Large intestine (tissue), 3 donors: ENCODE data around the gene NFKB1. TPM values are rescaled to one million over a fixed set of nuclear protein-coding genes. Genes with fewer than 3 reads are reported as not detected.

Source experiments
- DNase-seq, 2 donors: peaks; one replicate each; pipeline versions ENCODE4 v3.0.0 to v3.0.0-alpha.2; 2013
- H3K27ac ChIP-seq: one replicate; pipeline ENCODE4 v1.5.1; 2013; ENCODE audit warnings: low read length
- H3K27me3 ChIP-seq: 2 replicates; pipeline ENCODE4 v1.6.1; 2013; ENCODE audit warnings: low read length; ENCODE audit not compliant: control insufficient read depth, insufficient read depth
- H3K36me3 ChIP-seq: 2 replicates; pipeline ENCODE4 v1.6.1; 2013; ENCODE audit warnings: low read length; ENCODE audit not compliant: control insufficient read depth, insufficient read depth
- H3K4me1 ChIP-seq: one replicate; pipeline ENCODE4 v1.6.1; 2013; ENCODE audit warnings: low read length; ENCODE audit not compliant: control insufficient read depth, insufficient read depth
- H3K4me3 ChIP-seq: one replicate; pipeline ENCODE4 v1.5.1; 2013; ENCODE audit warnings: low read length
- H3K9me3 ChIP-seq: one replicate; pipeline ENCODE4 v1.6.1; 2013; ENCODE audit warnings: mild to moderate bottlenecking, low read depth, low read length, moderate library complexity; ENCODE audit not compliant: control insufficient read depth
- WGBS: methylation state at CpG from one replicate; pipeline ENCODE4 v1.1.5; 2013; ENCODE audit warnings: low lambda C conversion rate; ENCODE audit not compliant: insufficient coverage; 5-methylcytosine and 5-hydroxymethylcytosine counted together
- polyA plus RNA-seq: library from polyadenylated mRNA; unstranded; fragments of 120-200 nt; gene quantifications from one replicate; pipeline ENCODE4 v1.2.1, GENCODE V29; 2013

NFKB1 gene
- polyA plus RNA-seq, 1 donor: 26.3 TPM

DNA sequence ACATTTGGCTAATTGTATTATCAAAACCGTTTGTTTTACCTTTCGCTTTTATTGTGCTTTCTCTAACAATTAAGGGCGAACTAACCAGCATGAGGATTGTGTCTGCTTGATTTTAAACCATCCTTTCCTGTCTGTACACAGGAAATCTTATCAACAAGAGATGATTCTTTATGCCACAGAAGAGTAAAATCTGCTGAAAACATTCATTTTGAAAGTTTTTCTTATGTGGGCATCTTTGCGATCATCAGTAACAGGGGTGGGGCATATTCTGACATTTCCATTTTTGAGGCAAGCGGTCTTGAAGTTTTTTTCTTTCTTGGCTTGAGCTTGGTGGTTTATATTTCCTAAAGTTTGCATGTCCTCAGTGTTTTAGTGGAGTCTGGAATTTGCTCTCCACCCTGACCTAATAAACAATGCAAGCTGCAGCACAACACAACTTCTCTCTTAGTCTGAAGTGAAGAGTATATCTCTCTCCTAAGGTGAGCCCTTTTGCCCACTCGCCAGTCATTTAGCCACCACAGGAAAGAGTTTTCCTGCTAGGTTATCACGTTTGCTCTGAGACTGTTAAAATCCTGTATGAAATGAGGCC is 26.6 kb downstream of the NFKB1 start:
- Histone ChIP-seq H3K4me3 (no peak overlapping the region), H3K9me3 (no peaks in the 10 kb centered on the region), H3K4me1 (no peaks in the 10 kb centered on the region), H3K36me3 (peaks cover 6% of the 10 kb centered on the region), H3K27ac (no peak overlapping the region), H3K27me3 (no peaks in the 10 kb centered on the region)
- whole genome bisulfite sequencing: 86% methylated on average over 3 of the region's 7 CpGs
- DNase-seq: no peak

DNA sequence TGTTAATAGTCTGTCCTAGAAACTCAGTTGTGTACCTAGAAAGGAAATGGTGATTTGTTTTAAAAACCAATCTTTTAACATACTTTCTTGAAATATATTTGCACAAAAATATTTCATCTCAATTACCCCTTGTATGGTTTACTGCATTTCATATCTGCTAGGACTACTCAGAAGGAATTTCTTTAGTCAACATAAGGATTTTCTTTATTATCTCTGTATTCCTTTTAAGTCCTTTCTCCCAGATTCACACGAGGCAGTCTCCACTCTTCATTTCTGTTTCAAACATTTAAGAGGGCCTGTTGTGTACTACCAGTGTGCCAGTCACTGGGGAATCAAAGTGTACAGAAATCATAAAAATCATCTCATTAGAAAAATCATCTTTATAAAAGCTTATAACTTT is 28.8 kb downstream of the NFKB1 start:
- WGBS: 20% methylated on average over 1 of the region's 1 CpG
- no peak for DNase-seq
- Histone ChIP-seq H3K9me3 (no peaks in the 10 kb centered on the region), H3K4me1 (no peaks in the 10 kb centered on the region), H3K27ac (no peak overlapping the region), H3K27me3 (no peaks in the 10 kb centered on the region), H3K36me3 (peaks cover 6% of the 10 kb centered on the region), H3K4me3 (no peak overlapping the region)

DNA sequence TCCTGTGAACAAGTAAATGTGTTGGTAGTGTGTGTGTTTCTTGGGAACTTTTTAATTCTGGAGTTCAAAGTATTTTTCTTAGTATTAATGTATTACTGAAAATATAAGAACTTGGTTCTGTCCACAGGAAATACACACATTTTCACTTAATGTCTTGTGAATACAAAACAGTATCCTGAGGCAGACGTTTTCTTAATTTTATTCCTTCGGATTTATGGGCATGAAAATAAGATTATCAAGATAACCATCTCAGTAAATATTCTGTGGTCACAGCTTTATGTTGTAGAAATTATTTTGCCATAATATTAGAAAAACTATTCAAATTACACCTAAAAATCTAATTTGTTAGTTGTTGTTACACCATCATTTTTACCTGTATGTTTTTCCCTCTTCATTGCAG is 29.8 kb downstream of the NFKB1 start:
- H3K9me3 ChIP-seq: no peaks in the 10 kb centered on the region
- no peak overlapping the region for H3K27ac ChIP-seq
- no peak overlapping the region for H3K4me3 ChIP-seq
- no peaks in the 10 kb centered on the region for H3K27me3 ChIP-seq
- no peaks in the 10 kb centered on the region for H3K4me1 ChIP-seq
- peaks cover 2% of the 10 kb centered on the region for H3K36me3 ChIP-seq
- WGBS: no CpG with 5 or more reads among the region's 2 CpGs
- DNase-seq: no peak

DNA sequence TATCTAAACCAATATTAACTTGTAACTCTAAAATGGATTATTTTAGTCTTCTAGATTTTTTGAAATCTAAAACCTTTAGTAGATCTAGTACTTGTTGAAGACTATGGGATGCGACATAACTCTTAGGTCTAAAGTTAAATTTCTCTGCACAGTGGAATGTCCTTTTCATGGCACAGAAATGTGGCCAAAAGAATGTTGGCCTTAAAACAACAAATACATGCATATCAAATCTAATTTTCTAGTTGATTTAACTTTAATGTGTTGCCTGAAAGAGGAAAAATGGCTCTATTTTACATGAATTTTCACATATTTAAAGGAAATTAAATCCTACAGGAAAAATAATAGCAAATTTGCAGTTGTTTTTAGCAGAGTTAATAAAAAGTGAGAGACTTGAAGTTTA is 30.3 kb downstream of the NFKB1 start:
- WGBS: no CpG with 5 or more reads among the region's 1 CpG
- H3K4me1 ChIP-seq: no peaks in the 10 kb centered on the region
- H3K9me3 ChIP-seq: no peaks in the 10 kb centered on the region
- H3K27ac ChIP-seq: no peak overlapping the region
- no peak for DNase-seq
- no peaks in the 10 kb centered on the region for H3K27me3 ChIP-seq
- no peak overlapping the region for H3K4me3 ChIP-seq
- H3K36me3 ChIP-seq: no peaks in the 10 kb centered on the region

DNA sequence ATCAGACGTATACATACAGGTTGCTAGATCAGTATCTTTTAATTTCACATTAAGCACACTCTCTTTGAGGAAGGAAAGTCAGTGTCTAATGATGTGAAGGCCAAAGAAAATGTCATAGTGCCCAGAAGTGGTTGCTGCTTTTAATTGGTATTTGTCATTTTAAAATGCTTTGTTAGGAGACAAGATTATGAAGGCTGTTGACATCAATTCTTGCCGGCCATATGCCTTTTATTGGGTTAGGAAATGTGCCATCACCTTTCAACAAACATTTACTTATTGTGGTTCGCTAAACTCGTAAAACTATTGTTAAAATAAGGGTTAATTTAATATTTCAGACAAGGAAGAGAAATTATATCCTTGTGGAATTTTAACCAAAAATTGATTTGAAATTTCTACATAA is 32.2 kb downstream of the NFKB1 start:
- Histone ChIP-seq H3K9me3 (no peaks in the 10 kb centered on the region), H3K27ac (no peak overlapping the region), H3K36me3 (no peaks in the 10 kb centered on the region), H3K4me3 (no peak overlapping the region), H3K27me3 (no peaks in the 10 kb centered on the region), H3K4me1 (no peaks in the 10 kb centered on the region)
- DNase-seq: no peak
- WGBS: no CpG with 5 or more reads among the region's 4 CpGs

DNA sequence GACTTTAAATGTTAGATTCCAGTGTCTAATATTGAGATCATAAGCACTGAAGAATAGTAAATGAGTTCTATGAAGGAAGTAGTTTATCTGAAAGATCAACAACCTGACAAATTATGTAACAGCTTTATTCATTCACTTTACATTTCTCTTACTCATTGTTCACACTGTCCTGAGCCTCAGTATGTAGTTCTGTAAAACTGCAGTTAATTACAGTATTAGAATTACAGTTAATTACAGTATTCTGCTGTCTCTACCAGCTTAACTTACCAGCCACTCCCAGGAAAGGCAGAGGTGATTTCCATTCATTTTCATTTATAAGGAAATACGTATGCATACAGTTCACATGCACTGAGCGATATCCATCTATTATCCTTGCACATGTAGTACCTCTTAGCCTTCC is 32.7 kb downstream of the NFKB1 start:
- DNase-seq: no peak
- Histone ChIP-seq H3K27me3 (no peaks in the 10 kb centered on the region), H3K27ac (no peak overlapping the region), H3K9me3 (no peaks in the 10 kb centered on the region), H3K4me1 (no peaks in the 10 kb centered on the region), H3K4me3 (no peak overlapping the region), H3K36me3 (no peaks in the 10 kb centered on the region)
- WGBS: 100% methylated on average over 1 of the region's 2 CpGs

DNA sequence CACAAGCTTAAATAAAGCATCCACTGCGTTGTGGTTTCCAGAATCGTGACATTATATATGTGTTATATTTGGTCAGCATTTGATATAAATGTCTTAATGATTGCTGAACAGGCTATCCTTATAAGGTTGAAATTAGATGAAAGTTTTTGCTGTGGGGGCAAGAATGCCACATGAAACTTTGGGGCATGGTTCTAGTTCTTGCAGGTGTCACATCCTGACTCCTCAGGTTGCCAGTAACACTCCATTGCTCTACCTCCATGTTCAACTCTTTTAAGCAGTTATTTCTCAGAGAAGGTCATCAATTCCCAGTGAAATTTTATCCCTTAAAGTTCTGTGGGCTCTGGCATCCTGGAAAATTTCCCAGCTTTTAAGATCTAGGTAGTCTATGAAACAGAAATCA is 33.7 kb downstream of the NFKB1 start:
- H3K36me3 ChIP-seq: peaks cover 7% of the 10 kb centered on the region
- H3K27me3 ChIP-seq: no peaks in the 10 kb centered on the region
- no peak for DNase-seq
- no peak overlapping the region for H3K27ac ChIP-seq
- no peaks in the 10 kb centered on the region for H3K9me3 ChIP-seq
- H3K4me3 ChIP-seq: no peak overlapping the region
- H3K4me1 ChIP-seq: no peaks in the 10 kb centered on the region
- WGBS: no CpG with 5 or more reads among the region's 2 CpGs

DNA sequence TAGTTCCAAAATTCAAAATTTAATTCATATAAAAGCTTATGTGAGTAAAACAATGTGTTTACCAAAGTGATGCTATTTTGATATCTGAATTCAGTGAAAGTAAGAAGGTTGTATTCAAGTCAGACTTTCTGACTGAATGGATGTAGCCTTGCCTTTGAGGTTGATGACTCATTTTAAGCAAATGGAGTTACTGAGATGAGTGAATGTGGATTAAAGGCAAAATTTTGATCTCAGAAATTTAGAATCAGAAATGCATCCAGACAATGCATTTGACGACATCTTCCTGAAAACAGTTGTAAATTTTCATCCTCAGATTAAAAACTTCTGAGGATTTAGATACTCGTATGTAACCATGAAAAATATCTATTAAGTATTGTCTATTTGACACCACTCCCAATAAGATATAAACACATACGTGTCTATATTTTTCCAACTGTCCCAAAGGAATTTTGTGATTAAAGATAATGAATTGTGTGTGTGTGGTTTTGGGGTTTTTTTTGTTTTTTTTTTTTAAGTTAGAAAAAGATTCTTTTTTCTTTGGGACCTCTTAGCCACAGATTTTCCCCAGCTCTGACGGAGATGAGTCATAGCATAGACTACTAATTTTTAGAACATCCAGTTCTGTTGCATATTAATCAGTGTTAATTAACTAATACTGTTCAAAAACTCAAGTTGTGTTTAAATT is 34.4 kb downstream of the NFKB1 start:
- H3K36me3 ChIP-seq: peaks cover 9% of the 10 kb centered on the region
- H3K4me3 ChIP-seq: no peak overlapping the region
- no peaks in the 10 kb centered on the region for H3K9me3 ChIP-seq
- no peaks in the 10 kb centered on the region for H3K27me3 ChIP-seq
- H3K4me1 ChIP-seq: no peaks in the 10 kb centered on the region
- 80% methylated on average over 1 of the region's 4 CpGs for WGBS
- DNase-seq: no peak
- H3K27ac ChIP-seq: no peak overlapping the region

DNA sequence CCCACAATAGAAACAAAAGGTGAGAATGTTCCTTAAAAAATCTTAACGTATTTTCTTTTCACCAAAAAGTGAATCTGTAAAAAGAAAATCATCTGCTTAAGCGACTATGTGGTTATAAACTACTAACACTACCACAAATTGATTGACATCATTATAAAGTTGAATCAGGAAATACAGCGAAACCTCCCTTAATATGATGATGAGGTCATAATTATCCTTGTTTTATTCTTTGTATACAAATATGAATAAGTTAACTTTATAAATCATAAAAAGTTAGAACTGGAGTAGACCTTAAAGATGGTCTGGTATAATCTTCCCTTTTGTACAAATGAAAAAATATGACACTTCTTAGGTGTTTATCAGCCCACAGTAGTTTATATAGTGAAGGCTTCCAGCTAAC is 35.6 kb downstream of the NFKB1 start:
- Histone ChIP-seq H3K4me1 (no peaks in the 10 kb centered on the region), H3K9me3 (no peaks in the 10 kb centered on the region), H3K27me3 (no peaks in the 10 kb centered on the region), H3K27ac (no peak overlapping the region), H3K36me3 (peaks cover 15% of the 10 kb centered on the region), H3K4me3 (no peak overlapping the region)
- no peak for DNase-seq
- 88% methylated on average over 1 of the region's 3 CpGs for WGBS

DNA sequence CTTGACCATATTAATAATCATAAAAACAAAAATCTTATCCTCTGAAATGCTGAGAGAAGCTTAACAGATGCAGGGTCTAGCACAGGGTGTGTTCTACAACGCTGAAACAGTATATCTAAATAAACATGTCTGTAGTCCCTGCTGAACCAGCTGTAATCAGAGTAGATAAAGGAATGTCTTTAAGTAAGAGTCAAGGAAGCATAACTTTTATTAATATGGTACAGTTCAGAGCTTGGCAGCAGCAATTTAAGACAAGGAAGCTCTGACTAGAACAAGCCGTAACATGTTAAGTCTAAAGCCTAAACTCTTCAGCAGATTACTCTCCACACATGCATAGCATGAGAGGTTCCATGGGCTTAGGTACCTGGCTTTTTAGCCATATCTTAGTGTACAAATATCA is 36.1 kb downstream of the NFKB1 start:
- H3K27me3 ChIP-seq: no peaks in the 10 kb centered on the region
- no peaks in the 10 kb centered on the region for H3K4me1 ChIP-seq
- no peak for DNase-seq
- 0% methylated on average over 1 of the region's 2 CpGs for WGBS
- H3K4me3 ChIP-seq: no peak overlapping the region
- H3K9me3 ChIP-seq: no peaks in the 10 kb centered on the region
- H3K27ac ChIP-seq: no peak overlapping the region
- H3K36me3 ChIP-seq: peaks cover 15% of the 10 kb centered on the region

DNA sequence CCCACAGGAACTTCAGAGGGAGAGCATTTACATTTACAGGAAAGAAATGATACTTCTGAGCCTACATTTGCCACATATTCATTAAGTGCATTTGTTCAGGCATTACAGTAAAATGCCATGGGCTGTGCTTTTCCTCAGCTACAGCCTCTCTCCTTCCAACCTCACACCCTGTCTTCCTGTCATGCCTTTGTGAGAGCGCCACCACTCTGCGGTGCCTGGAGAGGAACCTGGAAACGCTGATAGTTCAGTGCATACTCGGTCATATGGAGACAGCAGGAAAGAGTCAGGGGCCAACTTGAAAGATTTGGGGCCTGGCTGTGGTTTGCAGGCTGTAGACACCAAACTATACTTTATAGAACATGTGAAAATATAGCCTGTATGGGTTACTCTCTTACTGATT is 40.5 kb downstream of the NFKB1 start:
- H3K27ac ChIP-seq: no peak overlapping the region
- no peaks in the 10 kb centered on the region for H3K9me3 ChIP-seq
- H3K4me3 ChIP-seq: no peak overlapping the region
- DNase-seq: no peak
- H3K4me1 ChIP-seq: peaks cover 5% of the 10 kb centered on the region
- H3K27me3 ChIP-seq: no peaks in the 10 kb centered on the region
- peaks cover 27% of the 10 kb centered on the region for H3K36me3 ChIP-seq
- no CpG with 5 or more reads among the region's 4 CpGs for WGBS
